ENCODE results near the gene ING2.

The ING2 gene

GRCh38 chr4:183508697-183509335 lies 4.0 kb downstream of the ING2 start:
- no peak for TF ChIP-seq CTCF (IDR thresholded peaks at IDR 0.05; ENCODE audit: low read depth, low read length, missing control alignments)
- no peak overlapping the region for H3K4me3 ChIP-seq (replicated peaks; ENCODE audit: low read depth, low read length)
- no peak for DNase-seq (ENCODE audit: extremely low read depth, low read depth)

- DNase-seq (ENCODE audit: extremely low read depth, low read depth), result no peak
- H3K4me3 ChIP-seq (replicated peaks; ENCODE audit: low read depth, low read length), result no peak overlapping the region
- no peak for TF ChIP-seq CTCF (IDR thresholded peaks at IDR 0.05; ENCODE audit: low read depth, low read length, missing control alignments)
These were observed 10.6 kb downstream of the ING2 start for GRCh38 chr4:183515411-183515810.

GRCh38 chr4:183517194-183517593 lies 12.3 kb downstream of the ING2 start:
- no peak for DNase-seq (ENCODE audit: extremely low read depth, low read depth)
- H3K4me3 ChIP-seq (replicated peaks; ENCODE audit: low read depth, low read length), result no peak overlapping the region

GRCh38 chr4:183517781-183518180 lies 12.9 kb downstream of the ING2 start:
- no peak for DNase-seq (ENCODE audit: extremely low read depth, low read depth)
- H3K4me3 ChIP-seq (replicated peaks; ENCODE audit: low read depth, low read length), result no peak overlapping the region
- no peak for TF ChIP-seq CTCF (IDR thresholded peaks at IDR 0.05; ENCODE audit: low read depth, low read length, missing control alignments)

More at GRCh38 chr4:183517194-183517593, 12.3 kb downstream of the ING2 start:
- TF ChIP-seq CTCF (IDR thresholded peaks at IDR 0.05; ENCODE audit: low read depth, low read length, missing control alignments), result no peak

GRCh38 chr4:183522821-183523220 lies 18.0 kb downstream of the ING2 start:
- H3K4me3 ChIP-seq (replicated peaks; ENCODE audit: low read depth, low read length), result no peak overlapping the region
- TF ChIP-seq CTCF (IDR thresholded peaks at IDR 0.05; ENCODE audit: low read depth, low read length, missing control alignments), result no peak
- DNase-seq (ENCODE audit: extremely low read depth, low read depth), result no peak

GRCh38 chr4:183527326-183527725 lies 22.5 kb downstream of the ING2 start:
- no peak overlapping the region for H3K4me3 ChIP-seq (replicated peaks; ENCODE audit: low read depth, low read length)
- no peak for DNase-seq (ENCODE audit: extremely low read depth, low read depth)
- TF ChIP-seq CTCF (IDR thresholded peaks at IDR 0.05; ENCODE audit: low read depth, low read length, missing control alignments), result no peak

- no peak for TF ChIP-seq CTCF (IDR thresholded peaks at IDR 0.05; ENCODE audit: low read depth, low read length, missing control alignments)
- DNase-seq (ENCODE audit: extremely low read depth, low read depth), result peak; percentile 51
- H3K4me3 ChIP-seq (replicated peaks; ENCODE audit: low read depth, low read length), result no peak overlapping the region
These were observed 28.0 kb downstream of the ING2 start for GRCh38 chr4:183532821-183533220.
